ENCODE measurements around the gene HSFX2.
"Not testable (repeated sequence)": the region's sequence is repeated elsewhere in the genome, so short reads cannot be mapped to it uniquely, and the experiment has no call there.

DNA sequence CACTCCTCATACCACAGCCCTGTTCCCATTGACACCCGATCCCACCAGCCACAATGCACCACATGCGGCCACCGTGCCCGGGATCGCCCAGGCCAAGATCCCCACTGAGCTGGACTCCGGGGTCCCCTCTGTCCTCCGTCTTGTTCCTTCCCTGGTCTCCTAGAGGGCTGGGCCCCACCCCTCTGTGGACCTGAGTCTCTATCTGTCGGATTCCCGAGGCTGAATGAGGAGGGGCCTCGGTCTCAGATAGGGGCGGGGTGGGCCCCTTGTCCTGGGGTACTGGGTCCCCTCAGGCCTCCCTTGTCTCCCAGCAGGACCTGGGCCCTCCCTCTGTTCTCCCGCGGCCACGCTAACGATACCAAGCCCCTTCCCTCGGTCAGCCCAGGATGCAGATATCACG is 9.5 kb downstream of the HSFX2 start:
- not testable (repeated sequence) for TF ChIP-seq MXI1 (conservative IDR thresholded peaks at IDR 0.05; ENCODE audit: poor library complexity, severe bottlenecking); REST (IDR thresholded peaks at IDR 0.05; ENCODE audit: borderline replicate concordance); POLR2AphosphoS5 (IDR thresholded peaks at IDR 0.05); SMC3 (conservative IDR thresholded peaks at IDR 0.05; ENCODE audit: poor library complexity); TAF1 (IDR thresholded peaks at IDR 0.05; ENCODE audit: low read depth); EP300 (conservative IDR thresholded peaks at IDR 0.05; ENCODE audit: poor library complexity, severe bottlenecking); RAD21 (conservative IDR thresholded peaks at IDR 0.05)
- TF ChIP-seq, protein P1, sequence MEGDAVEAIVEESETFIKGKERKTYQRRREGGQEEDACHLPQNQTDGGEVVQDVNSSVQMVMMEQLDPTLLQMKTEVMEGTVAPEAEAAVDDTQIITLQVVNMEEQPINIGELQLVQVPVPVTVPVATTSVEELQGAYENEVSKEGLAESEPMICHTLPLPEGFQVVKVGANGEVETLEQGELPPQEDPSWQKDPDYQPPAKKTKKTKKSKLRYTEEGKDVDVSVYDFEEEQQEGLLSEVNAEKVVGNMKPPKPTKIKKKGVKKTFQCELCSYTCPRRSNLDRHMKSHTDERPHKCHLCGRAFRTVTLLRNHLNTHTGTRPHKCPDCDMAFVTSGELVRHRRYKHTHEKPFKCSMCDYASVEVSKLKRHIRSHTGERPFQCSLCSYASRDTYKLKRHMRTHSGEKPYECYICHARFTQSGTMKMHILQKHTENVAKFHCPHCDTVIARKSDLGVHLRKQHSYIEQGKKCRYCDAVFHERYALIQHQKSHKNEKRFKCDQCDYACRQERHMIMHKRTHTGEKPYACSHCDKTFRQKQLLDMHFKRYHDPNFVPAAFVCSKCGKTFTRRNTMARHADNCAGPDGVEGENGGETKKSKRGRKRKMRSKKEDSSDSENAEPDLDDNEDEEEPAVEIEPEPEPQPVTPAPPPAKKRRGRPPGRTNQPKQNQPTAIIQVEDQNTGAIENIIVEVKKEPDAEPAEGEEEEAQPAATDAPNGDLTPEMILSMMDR (IDR thresholded peaks at IDR 0.05; ENCODE audit: poor library complexity, severe bottlenecking): not testable (repeated sequence)
